Type B pancreatic cell (in vitro differentiated cells): ENCODE data around the gene PTPN14. TPM values are rescaled to one million over a fixed set of nuclear protein-coding genes. Genes with fewer than 3 reads are reported as not detected.

Experiments used
- DNase-seq: peaks from one replicate; pipeline ENCODE4 v3.0.0; 2021; ENCODE audit warnings: mixed read lengths; ENCODE audit not compliant: unreplicated experiment; ENCODE audit errors: extremely low spot score
- H3K27ac Mint-ChIP-seq: 2 replicates; pipeline ENCODE4 v1.8.0; 2021; ENCODE audit warnings: mild to moderate bottlenecking, mixed read lengths
- H3K27me3 Mint-ChIP-seq: 2 replicates; pipeline ENCODE4 v1.8.0; 2021; ENCODE audit warnings: mixed read lengths
- H3K36me3 Mint-ChIP-seq: 2 replicates; pipeline ENCODE4 v1.8.0; 2021; ENCODE audit warnings: mixed read lengths
- H3K4me1 Mint-ChIP-seq: one replicate; pipeline ENCODE4 v1.8.0; 2021; ENCODE audit warnings: mixed read lengths; ENCODE audit not compliant: unreplicated experiment
- H3K4me3 Mint-ChIP-seq: 2 replicates; pipeline ENCODE4 v1.8.0; 2021; ENCODE audit warnings: mild to moderate bottlenecking, mixed read lengths
- H3K9me3 Mint-ChIP-seq: 2 replicates; pipeline ENCODE4 v1.8.0; 2021; ENCODE audit warnings: mixed read lengths
- CTCF ChIP-seq: fragments of 200-600 bp; sonication (generic); conservative IDR thresholded peaks from 2 replicates; pipeline ENCODE4 v1.5.0; 2021; ENCODE audit warnings: antibody characterized with exemption, mild to moderate bottlenecking
- total RNA-seq: library from RNA; stranded (reverse); gene quantifications from 2 replicates; pipeline ENCODE4 v1.2.1, GENCODE V29; 2021; ENCODE audit warnings: low replicate concordance

PTPN14 gene
- total RNA-seq, 1 donor from 2014 or later, result 29.2 TPM

- Mint-ChIP-seq H3K4me1 (peaks cover 21% of the 10 kb centered on the region), H3K9me3 (peaks cover 2% of the 10 kb centered on the region), H3K36me3 (peaks cover 7% of the 10 kb centered on the region), H3K27me3 (no peaks in the 10 kb centered on the region), H3K27ac (peak overlapping the region; percentile 98), H3K4me3 (peak overlapping the region; percentile 69)
- TF ChIP-seq CTCF, result no peak
- DNase-seq, result no peak
Measured at GRCh38 chr1:214467078-214467585, 84.3 kb downstream of the PTPN14 start.

GRCh38 chr1:214466403-214467077 is 84.9 kb downstream of the PTPN14 start:
- H3K27ac Mint-ChIP-seq, result peak overlapping the region; percentile 98
- no peak for DNase-seq
- TF ChIP-seq CTCF, result no peak
- peaks cover 24% of the 10 kb centered on the region for H3K4me1 Mint-ChIP-seq
- H3K27me3 Mint-ChIP-seq, result no peaks in the 10 kb centered on the region
- peak overlapping the region; percentile 69 for H3K4me3 Mint-ChIP-seq
- peaks cover 10% of the 10 kb centered on the region for H3K36me3 Mint-ChIP-seq
- H3K9me3 Mint-ChIP-seq, result no peaks in the 10 kb centered on the region

DNA sequence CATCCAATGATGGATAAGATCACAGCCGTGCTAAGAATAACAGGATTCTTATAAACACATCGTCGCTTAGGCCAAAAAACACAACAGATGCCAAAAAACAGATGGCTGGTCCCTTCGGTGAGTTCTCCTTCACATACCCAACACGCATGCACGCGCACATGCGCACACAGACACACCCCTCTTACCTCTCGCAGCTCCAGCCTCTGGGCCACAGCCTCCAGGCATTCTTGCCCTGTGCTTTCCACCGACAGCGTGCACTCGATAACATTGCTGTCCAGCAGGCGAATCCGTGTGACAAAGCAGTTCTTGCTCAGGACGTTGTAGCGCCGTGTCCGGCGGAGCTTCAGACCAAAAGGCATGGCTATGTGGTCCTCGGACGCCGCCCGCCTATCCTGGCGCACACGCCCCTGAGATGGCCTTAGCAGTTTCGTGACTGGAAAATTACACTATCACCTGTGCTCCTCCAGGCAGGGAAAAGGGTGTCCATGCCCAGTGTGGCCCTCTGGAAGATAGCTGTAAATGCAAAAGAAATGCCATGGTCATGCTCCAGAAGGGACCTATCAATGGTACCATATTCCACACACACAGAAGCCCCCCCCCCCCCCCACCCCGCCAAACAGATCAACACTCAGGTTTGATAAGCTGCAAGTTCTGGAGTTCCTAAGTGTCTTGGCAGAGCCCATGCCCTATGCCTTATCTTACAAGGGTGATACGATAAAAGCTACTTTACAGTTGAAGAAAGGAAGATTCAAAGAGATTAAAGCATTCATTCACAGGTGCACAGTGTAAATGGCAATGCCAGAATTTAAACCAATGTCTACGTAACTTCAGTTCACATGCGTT is 86.7 kb downstream of the PTPN14 start:
- Mint-ChIP-seq H3K27me3 (no peaks in the 10 kb centered on the region), H3K4me1 (peaks cover 31% of the 10 kb centered on the region), H3K36me3 (peaks cover 10% of the 10 kb centered on the region), H3K9me3 (no peaks in the 10 kb centered on the region), H3K4me3 (no peak overlapping the region), H3K27ac (no peak overlapping the region)
- no peak for TF ChIP-seq CTCF
- no peak for DNase-seq

GRCh38 chr1:214463596-214463995 is 87.8 kb downstream of the PTPN14 start:
- Mint-ChIP-seq H3K36me3 (peaks cover 10% of the 10 kb centered on the region), H3K27ac (no peak overlapping the region), H3K9me3 (no peaks in the 10 kb centered on the region), H3K4me1 (peaks cover 31% of the 10 kb centered on the region), H3K4me3 (no peak overlapping the region), H3K27me3 (no peaks in the 10 kb centered on the region)
- no peak for DNase-seq
- no peak for TF ChIP-seq CTCF

DNA sequence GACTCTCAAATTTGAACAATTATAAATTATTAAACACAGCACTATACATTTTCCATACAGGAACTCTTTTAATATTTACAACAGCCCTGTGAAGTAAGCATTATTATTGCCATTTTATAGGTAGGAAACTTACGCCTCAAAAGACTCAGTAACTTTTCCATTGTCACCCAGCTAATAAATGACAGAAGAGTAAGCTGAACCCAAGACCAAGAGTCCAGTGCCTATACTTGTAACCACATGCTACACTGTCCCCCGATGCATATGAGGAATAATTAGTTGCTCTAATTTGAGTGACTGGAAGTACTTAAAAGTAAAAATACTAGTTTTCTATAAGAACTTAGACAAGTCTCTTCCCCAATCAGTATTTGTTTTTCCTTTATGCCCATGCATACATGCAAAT is 88.5 kb downstream of the PTPN14 start:
- H3K4me1 Mint-ChIP-seq, result peaks cover 31% of the 10 kb centered on the region
- TF ChIP-seq CTCF, result no peak
- H3K27ac Mint-ChIP-seq, result no peak overlapping the region

More for the DNA sequence above, 88.5 kb downstream of the PTPN14 start:
- Mint-ChIP-seq H3K4me3 (no peak overlapping the region), H3K36me3 (peaks cover 10% of the 10 kb centered on the region), H3K9me3 (no peaks in the 10 kb centered on the region), H3K27me3 (no peaks in the 10 kb centered on the region)
- DNase-seq, result no peak
